HCEC 1CT (cell line): Measurements from ENCODE around the gene BRD4.

Experiments
- DNase-seq: peaks from one replicate; pipeline ENCODE4 v3.0.0-alpha.2; 2017

BRD4 gene

GRCh38 chr19:15222738-15223648 lies 109.3 kb downstream of the BRD4 start:
- DNase-seq, result peak; percentile 95

GRCh38 chr19:15220833-15221232 lies 111.5 kb downstream of the BRD4 start:
- DNase-seq, result no peak

DNA sequence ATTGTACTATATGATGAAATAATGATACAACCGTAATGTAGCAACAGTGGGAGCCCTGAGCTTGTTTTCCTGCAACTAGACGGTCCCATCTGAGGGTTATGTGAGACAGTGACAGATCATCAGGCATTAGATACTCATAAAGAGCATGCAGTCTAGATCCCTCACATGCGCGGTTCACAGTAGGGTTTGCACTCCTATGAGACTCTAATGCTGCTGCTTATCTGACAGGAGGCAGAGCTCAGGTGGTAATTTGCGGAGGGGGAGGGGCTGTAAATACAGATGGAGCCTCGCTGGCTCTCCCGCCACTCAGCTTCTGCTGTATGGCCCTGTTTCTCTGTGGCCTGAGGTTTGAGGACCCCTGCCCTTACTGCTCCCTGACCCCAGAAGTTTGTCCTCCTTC lies 113.8 kb downstream of the BRD4 start:
- no peak for DNase-seq

DNA sequence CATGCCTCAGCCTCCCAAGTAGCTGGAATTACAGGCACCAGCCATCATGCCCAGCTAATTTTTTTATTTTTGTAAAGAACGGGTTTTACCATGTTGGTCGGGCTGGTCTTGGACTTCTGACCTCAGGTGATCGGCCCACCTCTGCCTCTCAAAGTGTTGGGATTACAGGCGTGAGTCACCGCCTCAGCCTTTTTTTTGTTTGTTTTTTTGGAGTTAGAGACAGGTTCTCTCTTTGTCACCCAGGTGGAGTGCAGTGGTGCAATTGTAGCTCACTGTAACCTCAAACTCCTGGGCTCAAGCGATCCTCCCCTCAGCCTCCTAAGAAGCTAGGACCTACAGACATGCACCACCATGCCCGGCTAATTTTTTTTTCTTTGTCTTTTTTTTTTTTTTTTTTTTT lies 116.0 kb downstream of the BRD4 start:
- DNase-seq, result no peak

DNA sequence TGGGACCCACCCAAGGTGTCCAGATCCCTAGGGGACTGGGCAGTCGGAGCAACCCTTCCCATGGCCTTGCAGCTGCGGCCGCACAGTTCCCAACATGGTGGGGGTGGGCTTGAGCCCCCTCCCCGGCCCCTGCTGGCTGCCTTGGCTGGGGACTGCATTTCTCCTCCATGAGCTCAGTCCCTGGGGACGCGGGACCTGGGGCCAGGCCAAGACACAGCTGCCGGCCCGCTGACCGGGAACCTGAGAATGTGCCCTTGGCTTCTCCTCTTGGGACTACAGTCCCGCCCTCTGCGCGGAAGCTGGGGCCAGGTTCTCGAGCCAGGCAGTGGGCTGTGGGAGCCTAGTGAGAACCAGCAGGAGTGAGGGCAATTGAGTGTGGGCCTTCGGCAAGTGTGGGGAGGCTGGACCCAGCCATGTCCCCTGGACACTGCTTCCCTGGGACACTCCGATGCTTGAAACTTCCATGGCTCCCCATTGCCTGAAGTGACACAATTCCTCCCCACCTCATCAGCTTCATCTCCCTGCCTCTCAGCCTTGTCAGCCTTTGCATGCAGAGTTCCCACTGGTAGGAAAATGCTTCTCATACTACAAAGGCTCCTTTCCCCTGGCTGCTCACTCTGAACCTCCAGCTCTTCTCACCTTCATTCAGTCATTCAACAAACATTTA lies 118.5 kb downstream of the BRD4 start:
- no peak for DNase-seq

GRCh38 chr19:15212711-15213110 lies 119.6 kb downstream of the BRD4 start:
- DNase-seq, result no peak

- DNase-seq, result peak; percentile 74
Measured at GRCh38 chr19:15210323-15210781, 122.0 kb downstream of the BRD4 start.

- no peak for DNase-seq
Measured at GRCh38 chr19:15201374-15202023, 130.8 kb downstream of the BRD4 start.

- no peak for DNase-seq
Measured at GRCh38 chr19:15200553-15201364, 131.6 kb downstream of the BRD4 start, which contains the start of gene NOTCH3. Gene NOTCH3 (minus strand): TSS chr19:15200995. CDS start chr19:15200905, 90 bp downstream.

GRCh38 chr19:15199661-15200552 lies 132.4 kb downstream of the BRD4 start:
- DNase-seq, result no peak

DNA sequence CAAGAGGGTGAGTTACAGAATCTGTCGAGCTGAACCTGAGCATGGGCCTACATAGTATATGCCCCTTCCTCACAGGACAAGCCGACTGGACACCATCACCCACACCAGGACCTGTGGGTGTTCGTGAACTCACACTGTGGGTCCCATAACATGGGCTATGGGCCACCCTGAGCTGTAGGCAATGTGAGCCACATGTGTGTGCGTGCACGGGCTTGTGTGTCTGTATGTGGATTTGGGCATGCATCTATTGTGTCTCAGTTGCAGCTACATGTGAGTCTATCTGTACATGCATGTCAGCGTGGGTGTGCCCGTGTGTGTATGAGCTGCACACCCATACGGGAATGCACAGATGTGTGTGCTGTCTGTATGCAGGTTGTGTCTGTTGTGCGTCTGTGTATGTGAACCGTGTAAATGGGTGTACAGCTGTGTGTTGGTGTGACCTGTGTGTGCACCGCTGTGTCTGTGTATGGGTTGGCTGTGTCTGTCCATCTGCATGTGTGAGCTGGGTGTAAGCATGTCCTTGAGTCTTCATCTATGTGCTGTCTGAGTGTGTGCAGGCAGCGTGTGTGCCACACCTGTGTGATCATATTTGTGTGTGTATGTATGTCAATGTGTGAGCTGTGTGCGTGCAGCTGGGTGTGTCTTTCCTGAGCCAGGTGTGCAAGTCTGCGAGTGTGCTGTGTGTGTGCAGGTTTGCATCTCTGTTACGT lies 133.2 kb downstream of the BRD4 start:
- DNase-seq, result no peak

GRCh38 chr19:15197942-15198341 lies 134.4 kb downstream of the BRD4 start:
- DNase-seq, result no peak

- no peak for DNase-seq
Measured at GRCh38 chr19:15197275-15197941, 134.9 kb downstream of the BRD4 start.

DNA sequence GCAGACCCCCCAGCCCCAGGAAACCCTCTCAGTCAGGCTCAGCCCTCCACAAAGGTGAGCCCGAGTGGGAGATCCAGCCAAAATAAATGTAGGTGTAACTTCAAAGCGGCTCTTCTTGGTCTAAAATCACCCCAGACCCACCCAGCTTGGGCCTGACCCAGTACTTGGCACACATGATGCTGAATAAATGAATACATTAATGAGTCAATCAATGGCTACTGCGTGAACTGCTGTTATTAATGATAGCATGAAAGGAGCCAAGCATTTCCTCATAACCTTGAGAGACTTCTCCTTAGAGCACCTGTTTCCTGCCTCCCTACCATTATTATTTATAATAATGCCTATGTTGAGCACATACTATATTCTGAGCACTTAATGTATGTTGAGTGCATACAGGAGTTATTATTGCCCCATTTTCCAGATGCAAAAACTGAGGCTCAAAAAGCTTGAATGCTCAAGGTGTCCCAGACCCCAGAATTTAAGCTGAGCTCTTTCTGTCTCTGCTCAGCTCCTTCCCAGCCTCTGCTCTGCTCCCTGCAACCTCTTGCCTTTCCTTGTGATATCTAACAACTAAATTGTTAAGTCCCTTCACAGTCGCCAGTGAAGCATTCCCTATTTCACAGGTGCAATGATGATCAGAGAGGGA lies 135.9 kb downstream of the BRD4 start:
- DNase-seq, result no peak

DNA sequence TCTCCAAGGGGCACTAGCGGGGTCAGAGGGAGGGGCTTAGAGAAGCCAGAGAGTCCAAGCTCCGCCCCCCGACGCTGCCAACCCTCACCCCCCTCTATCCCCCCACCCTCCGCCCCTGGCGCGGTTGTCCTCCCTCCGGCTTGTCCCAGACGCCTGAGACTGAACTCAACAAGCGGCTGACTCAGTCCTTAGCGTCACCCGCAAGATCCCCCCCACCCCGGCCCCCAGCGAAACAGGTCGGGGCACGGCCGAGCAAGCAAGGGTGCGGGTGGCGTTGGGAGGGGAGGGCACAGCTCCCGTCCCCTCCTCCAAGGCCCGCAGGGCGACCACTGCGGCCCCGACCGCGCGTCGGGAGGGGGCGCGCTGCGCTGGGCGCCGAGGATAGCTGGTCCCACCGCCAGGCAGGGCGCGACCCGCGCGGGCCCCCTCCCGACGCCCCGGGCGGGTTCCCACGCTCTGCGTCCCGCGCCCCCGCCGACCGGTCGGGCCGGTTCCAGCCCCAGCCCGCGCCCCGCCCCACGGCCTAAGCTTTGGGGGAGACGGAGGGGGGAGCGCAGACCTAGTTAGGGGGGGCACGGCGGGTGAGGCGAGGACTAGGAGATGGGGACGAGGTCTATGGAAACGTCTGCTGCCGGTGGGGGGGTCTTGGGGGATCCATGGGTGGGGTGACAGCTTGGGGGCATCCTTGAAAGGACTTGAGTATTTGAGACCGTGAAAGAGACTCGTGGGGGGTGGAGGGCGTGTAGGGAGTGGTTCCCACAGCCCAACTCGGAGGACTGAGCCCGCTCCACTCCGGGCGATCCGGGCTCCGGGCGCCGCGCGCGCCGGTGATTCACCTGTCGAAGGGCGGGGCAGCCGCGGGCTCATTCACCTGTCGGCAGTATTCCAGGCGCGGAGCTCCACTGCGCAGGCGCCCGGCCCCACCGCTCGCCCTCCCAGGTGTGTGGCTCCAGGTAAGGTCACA lies 136.7 kb downstream of the BRD4 start:
- DNase-seq, result peak; percentile 20

GRCh38 chr19:15194938-15195337 lies 137.4 kb downstream of the BRD4 start:
- no peak for DNase-seq

DNA sequence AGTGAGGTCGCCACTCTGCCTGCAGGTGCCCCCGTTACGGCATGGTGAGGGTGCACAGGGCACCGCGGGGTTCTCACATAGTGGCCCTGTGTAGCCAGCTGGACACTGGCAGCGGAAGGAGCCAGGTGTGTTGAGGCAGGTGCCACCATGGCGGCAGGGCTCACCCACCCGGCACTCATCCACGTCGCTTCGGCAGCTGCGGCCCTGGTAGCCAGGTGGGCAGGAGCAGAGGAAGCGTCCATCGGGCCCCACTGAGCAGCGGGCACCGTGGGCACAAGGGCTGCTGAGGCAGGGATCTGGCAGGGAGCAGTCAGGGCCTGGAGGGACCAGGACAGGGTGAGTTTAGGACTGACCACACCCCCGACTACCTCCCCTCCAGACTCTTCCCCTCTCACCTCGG lies 140.4 kb downstream of the BRD4 start:
- DNase-seq, result no peak

DNA sequence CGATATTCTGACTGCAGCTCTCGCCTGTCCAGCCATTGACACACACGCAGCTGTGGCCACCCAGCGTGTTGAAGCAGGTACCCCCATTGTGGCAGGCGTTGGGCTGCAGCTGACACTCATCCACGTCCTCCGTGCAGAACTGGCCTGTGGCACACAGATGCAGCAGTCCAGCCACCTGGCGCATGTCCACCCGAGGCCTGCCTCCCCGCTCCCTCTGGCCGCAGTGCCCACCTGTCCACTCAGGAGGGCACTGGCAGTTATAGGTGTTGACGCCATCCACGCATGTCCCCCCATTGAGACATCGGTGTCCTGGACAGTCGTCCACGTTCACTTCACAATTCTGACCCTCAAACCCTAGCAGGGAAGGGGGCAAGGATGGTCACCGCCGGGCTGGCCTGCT lies 140.8 kb downstream of the BRD4 start:
- DNase-seq, result no peak

DNA sequence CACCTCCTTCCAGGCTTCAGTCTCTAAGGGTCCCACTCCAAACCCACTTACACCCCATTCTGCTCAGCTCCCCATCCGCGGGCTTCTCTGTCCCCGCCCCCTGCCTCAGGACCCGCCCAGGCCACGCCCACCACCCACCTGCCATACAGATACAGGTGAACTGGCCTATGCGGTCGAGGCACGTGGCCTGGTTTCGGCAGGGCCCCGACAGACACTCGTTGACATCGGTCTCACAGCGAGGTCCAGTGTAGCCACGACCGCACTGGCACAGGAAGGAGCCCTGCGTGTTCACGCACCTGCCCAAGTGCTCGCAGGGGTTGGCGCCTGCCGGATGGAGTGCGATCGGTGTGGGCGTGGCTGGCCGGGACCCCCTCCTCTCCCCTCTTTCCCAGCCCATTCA lies 143.5 kb downstream of the BRD4 start:
- DNase-seq, result no peak
